HPDE6-E6E7 (cell line): ENCODE results near the gene C5AR1.
"Not testable (repeated sequence)": the region's sequence is repeated elsewhere in the genome, so short reads cannot be mapped to it uniquely, and the experiment has no call there.

Source experiments
- DNase-seq: peaks from one replicate; pipeline ENCODE4 v3.0.0; 2011; ENCODE audit warnings: missing footprints; ENCODE audit errors: extremely low spot score

C5AR1 gene

DNA sequence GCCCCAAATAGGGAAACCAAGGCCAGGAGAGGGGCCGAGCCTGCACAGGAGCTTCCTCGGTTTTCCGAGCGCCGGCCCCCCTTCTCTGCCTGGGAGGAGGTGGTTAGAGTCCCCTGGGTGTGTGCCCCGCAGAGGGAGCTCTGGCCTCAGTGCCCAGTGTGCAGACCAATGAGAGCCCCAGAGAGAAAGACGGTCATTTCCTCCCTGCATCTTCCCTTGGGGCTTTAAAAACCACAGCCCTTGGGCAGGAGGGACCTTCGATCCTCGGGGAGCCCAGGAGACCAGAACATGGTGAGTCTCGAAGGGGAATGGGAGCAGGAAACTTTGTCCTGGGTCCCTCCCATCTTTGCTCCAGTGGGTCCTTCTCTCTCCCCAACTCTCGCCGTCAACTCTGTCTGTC, at the start of gene C5AR1:
TSS of gene C5AR1 (plus strand) at position 254 of the 400 bp plus-strand sequence. CDS start at position 289, 35 bp downstream.
- DNase-seq: no peak

DNA sequence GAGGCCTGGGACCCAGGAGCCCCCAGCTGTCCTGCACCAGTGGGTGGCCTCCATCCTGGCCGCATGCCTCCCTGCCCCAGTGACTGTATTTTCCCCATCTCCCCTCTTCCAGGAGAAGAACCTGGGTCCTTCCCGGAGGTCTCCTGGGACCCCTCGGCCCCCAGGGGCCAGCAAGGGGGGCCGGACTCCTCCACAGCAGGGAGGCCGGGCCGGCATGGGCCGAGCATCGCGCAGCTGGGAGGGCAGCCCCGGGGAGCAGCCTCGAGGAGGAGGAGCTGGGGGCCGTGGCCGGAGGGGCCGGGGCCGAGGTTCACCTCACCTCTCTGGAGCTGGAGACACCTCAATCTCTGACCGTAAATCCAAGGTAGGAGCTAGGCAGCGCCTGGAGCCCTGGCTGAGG, 49.2 kb upstream of the C5AR1 start:
- no peak for DNase-seq

DNA sequence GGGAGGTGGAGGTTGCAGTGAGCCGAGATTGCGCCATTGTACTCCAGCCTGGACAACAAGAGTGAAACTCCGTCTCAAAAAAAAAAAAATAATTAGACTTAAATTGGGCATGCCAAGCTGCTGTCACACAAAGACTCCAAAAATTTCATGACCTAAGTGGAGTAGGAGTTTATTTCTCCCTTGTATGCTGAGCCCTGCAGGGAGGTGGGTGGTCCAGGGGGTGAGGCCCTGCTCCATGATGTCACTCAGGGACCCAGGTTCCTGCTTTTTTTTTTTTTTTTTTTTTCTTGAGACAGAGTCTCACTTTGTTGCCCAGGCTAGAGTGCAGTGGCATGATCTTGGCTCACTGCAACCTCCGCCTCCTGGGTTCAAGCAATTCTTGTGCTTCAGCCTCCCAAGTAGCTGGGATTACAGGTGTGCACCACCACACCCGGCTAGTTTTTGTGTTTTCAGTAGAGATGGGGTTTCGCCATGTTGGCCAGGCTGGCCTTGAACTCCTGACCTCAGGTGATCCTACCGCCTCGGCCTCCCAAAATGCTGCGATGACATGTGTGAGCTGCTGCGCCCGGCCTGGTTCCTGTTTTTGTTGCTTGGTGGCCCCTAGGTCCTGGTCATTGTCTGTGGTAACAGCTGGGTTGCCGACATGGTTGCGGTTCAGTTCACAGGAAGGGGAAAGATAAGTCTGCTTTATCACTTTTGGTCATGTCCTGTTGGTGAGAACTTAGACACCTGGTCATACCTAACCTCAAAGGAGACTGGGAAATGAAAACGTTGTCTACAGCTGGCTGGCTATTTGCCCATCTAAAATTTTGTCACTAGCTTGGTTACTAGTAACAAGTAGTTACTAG, 47.5 kb upstream of the C5AR1 start:
- DNase-seq: not testable (repeated sequence)

DNA sequence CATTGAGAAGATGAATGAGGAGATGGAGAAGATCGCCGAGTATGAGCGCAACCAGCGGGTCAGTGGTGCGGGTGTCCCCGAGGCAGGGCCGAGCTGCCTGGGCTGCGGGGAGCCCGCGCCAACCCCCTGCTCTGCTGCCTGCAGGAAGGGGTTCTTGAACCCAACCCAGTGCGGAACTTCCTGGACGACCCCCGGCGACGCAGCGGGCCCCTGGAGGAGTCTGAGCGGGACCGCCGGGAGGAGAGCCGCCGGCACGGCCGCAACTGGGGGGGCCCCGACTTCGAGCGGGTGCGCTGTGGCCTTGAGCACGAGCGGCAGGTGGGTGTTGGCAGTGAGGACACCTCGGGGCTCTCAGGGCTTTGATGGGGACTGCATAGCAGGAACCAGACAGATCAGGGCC, 45.0 kb upstream of the C5AR1 start:
- DNase-seq: no peak

DNA sequence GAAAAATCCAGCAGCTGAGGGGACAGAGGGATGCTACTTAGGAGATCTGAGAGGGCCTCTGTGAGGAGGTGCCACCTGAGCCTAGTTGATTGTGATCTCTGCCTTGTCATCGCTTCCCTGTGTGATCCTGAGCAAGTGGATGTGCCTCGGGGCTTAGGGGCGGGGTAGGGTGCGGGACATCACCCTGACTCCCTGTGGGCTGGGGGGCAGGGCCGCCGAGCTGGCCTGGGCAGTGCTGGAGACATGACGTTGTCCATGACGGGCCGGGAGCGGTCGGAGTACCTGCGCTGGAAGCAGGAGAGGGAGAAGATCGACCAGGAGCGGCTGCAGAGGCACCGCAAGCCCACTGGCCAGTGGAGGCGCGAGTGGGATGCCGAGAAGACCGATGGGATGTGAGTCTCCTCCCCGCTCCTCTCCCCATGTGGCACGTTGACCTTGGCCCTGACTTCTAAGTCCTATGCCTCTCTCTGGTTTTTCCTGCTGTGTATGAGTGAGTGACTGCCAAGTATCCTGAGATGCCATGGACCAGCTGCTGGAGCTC, 43.2 kb upstream of the C5AR1 start:
- no peak for DNase-seq

DNA sequence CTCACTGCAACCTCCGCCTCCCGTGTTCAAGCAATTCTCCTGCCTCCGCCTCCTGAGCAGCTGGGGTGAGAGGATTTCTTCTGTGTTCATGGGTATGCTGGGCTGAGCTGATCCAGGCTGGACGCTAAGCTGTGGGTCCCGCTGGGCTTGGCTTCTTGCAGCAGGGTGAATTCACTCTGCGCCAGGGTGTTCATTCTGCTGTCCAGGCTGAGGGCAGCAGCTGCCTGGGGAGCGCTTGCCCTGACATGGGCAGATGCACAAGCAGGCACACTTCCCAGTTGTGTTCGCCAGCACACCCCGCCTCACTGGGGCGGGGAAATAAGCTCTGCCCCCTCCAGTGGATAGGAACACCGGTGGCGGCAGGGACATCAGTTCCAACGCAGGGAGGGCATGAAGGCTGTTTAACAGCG, 42.3 kb upstream of the C5AR1 start:
- no peak for DNase-seq

DNA sequence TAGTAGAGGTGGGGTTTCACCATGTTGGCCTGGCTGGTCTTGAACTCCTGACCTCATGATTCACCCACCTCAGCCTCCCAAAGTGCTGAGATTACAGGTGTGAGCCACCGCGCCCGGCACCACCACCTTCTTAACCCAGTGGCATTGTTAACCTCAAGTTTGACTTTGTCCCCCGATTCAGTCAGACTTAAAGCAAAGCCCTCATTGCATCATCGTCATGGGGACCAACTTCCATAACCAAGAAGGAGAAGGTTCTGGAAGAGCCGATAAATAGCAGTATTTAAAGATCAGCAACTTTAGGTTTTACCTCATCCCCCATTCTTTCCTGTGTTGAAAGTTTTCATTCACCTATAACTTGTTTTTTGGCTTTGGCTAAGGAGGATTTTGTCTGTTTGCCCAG, 41.6 kb upstream of the C5AR1 start:
- DNase-seq: no peak

DNA sequence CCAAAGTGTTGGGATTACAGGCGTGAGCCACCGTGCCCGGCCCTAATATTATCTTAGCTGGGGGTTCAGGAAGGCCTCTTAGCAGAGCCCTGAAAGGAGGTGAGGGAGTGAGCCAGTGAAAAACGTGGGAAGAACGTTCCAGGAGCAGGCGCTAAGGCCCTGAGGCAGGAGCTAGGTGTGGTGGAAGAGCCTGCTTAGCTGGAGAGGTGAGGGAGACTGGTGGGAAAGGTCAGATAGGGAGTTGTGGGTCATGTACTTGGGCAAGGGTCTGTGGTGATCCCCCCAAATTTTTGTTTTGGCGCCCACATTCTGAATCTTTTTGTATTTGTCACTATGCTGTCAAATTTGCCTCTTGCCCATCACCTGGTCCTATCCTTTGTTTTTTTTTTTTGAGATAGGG, 40.1 kb upstream of the C5AR1 start:
- no peak for DNase-seq

DNA sequence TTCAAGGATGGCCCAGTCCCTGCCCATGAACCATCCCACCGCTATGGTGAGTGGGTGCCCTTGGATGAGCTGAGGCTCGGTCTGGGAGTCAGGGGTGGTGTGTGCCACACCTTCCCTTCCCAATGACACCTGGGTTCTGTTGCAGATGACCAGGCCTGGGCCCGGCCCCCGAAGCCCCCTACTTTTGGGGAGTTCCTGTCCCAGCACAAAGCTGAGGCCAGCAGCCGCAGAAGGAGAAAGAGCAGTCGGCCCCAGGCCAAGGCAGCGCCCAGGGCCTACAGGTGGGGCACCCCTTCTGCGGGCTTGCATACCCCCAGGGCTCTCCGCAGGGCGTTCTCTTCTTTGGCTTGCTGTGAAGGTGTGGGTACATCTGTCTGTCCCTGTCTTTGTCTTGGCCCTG, 39.3 kb upstream of the C5AR1 start:
- no peak for DNase-seq

DNA sequence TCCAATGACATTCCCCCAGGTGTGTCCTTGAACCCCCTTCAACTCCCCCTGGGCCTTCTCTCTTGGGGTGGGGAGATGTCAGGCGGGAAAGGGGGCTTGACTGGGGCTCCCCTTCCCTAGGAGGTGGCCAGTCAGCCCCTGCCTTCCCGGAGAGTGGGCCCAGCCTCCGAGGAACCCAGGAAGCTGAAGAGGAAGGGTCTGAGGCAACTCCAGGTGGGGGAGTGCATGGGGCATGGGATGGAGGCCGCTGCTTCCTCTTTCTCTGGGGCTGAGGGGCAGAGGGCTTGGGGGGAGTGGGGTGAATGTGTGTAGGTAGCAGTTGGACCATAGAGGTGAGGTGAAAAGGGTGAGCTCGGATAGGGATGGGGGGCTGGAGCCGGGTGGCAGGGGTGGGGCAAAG, 37.7 kb upstream of the C5AR1 start:
- DNase-seq: no peak

DNA sequence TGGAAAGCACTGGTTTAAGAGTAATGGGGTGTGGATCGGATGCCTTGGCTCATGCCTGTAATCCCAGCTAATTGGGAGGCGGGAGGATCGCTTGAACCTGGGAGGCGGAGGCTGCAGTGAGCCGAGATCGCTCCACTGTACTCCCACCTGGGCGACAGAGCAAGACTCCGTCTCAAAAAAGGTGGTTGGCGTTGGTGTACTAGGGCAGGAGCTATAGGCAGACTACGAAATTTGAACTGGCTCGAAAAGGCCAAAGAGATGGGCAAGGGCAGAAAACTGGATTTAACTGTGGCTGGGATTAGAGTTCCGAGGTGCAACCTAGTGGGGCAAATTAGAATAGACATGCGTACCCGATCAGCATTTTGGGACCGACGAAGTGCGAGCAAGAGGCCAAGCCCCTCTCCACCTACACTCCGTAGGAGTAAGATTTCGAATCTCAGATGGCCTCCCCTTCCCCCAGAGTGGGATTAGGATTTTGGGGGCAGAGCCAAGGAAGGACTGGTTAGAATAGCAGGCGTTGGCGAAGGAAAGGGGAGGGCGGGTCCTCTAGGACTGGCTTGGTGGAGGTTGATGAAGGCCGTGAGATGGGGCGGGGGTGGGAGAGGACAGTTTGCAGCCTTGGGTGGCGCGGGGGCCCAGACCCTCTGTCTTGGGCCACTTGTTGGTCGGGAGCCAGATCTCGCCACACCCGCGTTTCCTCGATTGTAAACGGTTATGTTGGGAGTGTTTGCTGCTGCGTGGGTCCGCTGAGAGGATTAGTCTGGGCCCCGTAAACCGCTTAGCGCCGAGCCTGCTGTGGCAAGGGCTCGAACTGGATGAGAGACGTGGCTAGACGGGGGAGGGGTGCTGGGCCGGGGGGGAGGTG, 37.0 kb upstream of the C5AR1 start:
- DNase-seq: no peak

DNA sequence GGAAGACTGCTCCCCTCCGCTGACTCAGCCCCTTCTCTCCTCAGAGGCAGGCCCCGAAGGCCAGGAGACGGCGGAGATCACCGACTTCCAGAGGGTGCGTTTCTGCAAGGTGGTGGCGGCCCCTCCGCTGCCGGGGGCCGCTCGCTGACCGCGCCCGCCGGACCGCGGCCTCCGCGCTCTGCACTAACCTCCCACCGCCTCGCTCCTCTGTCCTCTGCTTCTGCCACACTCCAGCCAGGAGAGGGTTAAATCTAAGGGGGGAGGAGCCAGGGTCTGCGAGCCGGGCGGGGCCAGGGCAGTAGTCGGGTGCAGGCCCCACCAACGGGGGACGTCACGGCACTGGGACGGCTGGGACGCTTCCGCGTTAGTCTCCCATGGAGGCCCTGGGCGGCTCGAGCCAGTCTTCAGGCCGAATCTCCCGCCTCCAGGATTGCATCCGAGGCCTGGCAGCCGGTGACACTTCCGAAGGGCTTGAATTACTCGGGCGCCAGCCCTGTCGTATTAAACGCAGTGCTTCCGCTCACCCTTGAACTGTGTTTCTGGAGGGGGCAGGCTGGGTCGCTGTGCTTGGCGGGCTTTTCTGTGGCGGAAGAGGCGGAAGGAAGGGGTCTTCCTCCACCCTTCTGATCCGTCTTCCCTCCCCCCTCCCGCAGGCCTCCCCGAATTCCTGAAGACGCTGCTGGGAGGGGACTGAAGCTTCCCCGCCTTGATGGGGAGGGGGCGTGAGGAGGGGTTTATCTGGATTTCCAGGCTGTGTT, 36.2 kb upstream of the C5AR1 start:
- DNase-seq: peak; percentile 92

DNA sequence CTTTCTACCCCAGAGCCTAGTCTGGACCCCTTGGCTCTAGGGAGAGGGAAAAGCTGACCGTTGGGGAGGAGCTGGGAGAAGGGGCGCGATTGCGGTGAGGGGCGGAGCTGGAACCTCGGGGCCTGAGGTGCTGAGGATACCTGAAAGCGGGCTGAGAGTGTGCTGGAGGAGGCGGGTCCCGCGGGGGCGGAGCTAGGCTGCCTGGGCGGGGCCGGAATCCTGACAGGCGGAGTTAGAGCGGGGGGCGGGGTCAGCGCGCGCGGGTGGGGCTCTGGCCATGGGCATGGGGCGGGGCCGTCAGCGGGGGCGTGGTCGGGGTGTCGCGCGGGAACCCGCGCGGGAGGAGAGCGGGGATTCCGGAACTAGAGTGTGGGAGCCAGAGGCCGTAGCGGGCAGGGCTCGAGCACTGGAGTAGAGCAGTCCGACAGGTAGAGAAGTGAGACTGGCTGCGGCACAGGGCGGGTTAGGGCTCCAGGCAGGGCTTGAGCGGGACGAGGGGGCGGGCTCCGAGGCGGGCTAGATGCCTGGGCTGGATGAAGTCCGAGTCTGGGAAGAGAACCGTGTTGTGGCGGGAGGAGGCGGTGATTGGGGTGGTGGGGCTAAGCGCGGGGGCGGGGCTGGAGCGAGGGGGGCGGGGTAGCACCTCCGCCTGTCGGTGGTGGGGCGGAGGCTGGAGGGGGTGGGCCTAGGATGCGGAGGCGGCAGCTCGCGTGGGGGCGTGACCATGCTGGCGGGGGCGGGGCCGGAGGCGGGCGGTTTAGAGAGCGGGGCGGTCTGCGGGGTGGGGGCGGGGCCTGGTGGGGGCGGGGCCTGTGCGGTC, 35.4 kb upstream of the C5AR1 start, which contains the start of gene INAFM1:
TSS of gene INAFM1 (plus strand) at position 815 of the 820 bp plus-strand sequence. CDS start 35 bp downstream, outside the sequence.
- peak; percentile 96 for DNase-seq

DNA sequence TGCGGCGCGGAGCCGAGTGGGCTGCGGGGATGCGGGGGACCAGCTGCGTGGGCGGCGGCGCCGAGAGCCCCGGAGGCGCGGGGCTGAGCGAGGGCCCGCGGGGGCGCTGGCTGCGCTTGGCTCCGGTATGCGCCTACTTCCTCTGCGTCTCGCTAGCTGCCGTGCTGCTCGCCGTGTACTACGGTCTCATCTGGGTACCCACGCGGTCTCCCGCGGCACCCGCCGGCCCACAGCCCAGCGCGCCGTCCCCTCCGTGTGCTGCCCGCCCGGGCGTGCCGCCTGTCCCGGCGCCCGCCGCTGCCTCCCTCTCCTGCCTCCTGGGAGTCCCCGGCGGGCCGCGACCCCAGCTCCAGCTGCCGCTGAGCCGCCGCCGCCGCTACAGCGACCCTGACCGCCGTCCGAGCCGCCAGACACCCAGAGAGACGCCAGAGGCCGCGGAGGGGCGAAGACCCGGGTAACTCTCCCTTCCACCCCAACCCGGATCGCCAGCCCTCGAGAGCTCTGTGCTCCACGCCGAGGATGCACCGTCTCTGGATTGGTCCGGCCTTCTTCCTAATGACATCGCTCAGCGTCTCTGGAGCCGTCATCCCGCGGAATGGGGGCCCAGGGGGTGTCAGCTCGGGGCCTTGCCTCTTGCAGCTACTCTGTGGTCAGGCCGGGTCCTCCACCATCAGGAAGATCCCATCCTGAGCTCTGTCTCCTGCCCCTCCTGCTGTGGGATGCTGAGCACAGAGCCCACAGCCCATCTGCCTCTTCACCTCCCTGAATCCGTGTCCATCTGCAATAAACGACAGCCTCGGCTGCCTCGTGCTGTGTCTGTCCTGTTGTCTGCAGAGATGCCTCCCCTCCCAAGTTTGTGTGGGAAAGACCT, 34.5 kb upstream of the C5AR1 start:
- DNase-seq: no peak

DNA sequence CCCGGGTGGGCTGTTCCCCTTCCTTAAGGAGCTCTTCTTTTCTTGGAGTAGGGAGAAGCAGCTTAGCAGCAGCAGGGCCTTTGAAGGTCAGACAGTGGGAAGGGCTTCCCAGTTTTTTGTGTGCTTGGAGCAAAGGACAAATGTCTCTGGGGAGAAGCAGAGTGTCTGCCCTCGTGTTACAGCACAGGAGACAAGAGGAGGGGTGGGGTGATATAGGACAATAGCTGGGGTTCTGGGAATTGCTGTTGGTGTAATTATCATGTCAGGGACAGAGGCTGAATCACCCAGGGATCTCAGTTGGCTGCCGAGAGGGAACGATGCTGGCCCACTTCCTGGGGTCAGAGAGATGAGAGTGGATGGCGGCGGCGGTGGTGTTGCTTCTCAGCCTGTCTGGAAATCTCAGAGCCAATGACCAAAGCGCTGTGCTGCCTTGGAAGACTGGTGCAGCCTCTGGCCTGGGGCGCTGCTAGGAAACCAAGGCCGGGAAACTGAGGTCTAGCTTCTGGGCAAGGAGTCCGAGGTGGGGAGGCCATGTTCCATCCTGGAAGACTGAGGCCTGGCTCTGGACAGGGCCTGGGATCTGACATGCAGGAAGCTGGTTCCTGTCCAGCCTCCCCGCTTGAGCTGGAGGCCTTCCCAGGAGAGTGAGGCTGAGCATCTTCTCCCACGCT, 33.7 kb upstream of the C5AR1 start:
- DNase-seq: no peak

DNA sequence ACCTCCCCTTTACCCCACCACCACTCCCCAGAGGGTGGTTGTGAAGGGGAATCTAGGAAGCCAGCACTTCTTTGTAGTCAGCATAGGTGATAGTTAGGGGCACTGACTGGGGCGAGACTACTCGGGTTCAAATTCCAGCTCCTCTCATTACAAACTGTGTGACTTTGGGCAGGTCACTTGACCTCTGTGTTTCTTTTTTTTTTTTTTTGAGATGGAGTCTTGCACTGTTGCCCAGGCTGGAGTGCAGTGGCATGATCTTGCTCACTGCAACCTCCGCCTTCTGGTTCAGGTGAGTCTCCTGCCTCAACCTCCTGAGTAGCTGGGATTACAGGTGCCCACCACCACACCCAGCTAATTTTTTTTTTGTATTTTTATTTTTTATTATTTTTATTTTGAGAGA, 33.1 kb upstream of the C5AR1 start:
- not testable (repeated sequence) for DNase-seq

DNA sequence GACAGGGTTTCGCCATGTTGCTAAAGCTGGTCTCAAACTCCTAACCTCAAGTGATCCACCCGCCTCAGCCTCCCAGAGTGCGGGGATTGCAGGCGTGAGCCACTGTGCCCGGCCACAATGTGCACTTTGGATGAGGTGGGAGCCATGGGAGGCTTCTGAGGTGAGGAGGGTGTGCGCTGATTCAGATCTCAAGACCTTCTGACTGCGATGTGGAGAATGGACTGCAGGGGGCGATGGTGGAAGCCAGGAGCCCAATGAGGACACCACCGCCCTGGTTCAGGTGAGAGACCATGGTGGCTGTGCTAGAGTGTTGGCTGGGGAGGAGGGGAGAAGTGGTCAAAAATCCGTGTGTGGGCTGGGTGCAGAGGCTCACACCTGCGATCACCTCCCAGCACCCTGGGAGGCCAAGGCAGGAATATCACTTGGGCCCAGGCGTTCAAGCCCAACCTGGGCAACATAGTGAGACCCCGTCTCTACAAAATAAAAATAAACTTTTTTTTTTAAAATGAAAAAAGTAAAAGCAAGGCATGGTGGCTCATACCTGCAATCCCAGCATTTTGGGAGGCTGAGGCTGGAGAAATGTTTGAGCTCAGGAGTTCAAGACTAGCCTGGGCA, 29.4 kb upstream of the C5AR1 start:
- no peak for DNase-seq

DNA sequence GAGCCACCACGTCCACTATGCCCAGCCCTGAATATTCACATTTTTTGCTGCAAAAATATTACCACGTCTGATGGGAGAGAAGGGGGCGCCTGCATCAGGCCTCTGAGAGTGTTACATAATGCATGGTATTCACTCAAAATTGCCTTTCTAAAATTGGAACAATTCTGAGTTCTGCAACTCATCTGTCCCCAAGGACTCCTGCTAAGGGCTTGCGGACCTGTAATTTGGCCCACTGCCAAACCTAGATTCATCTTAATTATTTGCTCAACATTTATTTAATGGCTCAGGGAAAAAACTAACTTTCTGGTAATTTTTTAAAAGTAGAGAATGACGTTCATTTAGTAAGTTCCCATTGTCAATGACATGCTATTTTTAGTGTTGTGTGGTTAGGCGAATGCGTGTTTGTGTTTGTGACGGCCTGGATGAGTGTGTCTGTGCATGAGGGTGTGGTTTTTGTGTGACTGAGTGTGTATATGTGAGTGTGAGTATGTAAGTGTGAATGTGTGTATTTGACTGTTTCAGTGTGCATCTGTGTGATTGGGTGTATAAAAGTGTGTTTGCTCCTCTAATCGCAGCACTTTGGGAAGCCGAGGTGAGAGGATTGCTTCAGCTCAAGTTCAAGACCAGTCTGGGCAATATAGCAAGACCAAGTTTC, 26.1 kb upstream of the C5AR1 start:
- DNase-seq: no peak
